Upper lobe of right lung (tissue), 1 donor: Measurements from ENCODE around the gene RGMA. TPM values are rescaled to one million over a fixed set of nuclear protein-coding genes. Genes with fewer than 3 reads are reported as not detected.
A peak's percentile ranks its signal among the peaks of the same experiment; 100 is the strongest.

Experiments
- ATAC-seq: fragments of 200-7000 bp; cut with Tn5 transposase; one replicate; pipeline ENCODE4 v1.9.1; 2020; ENCODE audit warnings: mild to moderate bottlenecking, moderate library complexity
- DNase-seq: peaks from one replicate; pipeline ENCODE4 v3.0.0-alpha.2; 2020
- H3K27ac ChIP-seq: fragments of 200-600 bp; one replicate; pipeline ENCODE4 v1.8.0; 2022
- H3K27me3 ChIP-seq: fragments of 200-600 bp; one replicate; pipeline ENCODE4 v1.8.0; 2022; ENCODE audit warnings: mild to moderate bottlenecking
- H3K36me3 ChIP-seq: fragments of 200-600 bp; one replicate; pipeline ENCODE4 v1.8.0; 2022
- H3K4me1 ChIP-seq: fragments of 200-600 bp; one replicate; pipeline ENCODE4 v1.8.0; 2022
- H3K4me3 ChIP-seq: fragments of 200-600 bp; one replicate; pipeline ENCODE4 v1.8.0; 2022; ENCODE audit warnings: mild to moderate bottlenecking
- H3K9me3 ChIP-seq: fragments of 200-600 bp; one replicate; pipeline ENCODE4 v1.8.0; 2022
- intact Hi-C: fragments of 100-400 bp; cut with DNase I; formaldehyde crosslinking; loops from one replicate; pipeline ENCODE4 v1.11.0; 2022
- total RNA-seq: library from RNA; stranded (reverse); fragmentation: NEBNext Ultra II Directional; extraction: Animal tissue kit (Norgen Biotek cat#: 25700); gene quantifications from one replicate; pipeline ENCODE4 v1.2.1, GENCODE V29; 2021
- TF ChIP-seq, protein P1 (sequence below): fragments of 200-600 bp; IDR thresholded peaks from one replicate; pipeline ENCODE4 v1.8.0; 2022; ENCODE audit warnings: antibody characterized with exemption
- donor health status: DM: no; HTN: yes; CAD: no; lungs with severe emphysema.

Gene RGMA
- total RNA-seq, 1 donor from 2014 or later = 4.1 TPM

DNA sequence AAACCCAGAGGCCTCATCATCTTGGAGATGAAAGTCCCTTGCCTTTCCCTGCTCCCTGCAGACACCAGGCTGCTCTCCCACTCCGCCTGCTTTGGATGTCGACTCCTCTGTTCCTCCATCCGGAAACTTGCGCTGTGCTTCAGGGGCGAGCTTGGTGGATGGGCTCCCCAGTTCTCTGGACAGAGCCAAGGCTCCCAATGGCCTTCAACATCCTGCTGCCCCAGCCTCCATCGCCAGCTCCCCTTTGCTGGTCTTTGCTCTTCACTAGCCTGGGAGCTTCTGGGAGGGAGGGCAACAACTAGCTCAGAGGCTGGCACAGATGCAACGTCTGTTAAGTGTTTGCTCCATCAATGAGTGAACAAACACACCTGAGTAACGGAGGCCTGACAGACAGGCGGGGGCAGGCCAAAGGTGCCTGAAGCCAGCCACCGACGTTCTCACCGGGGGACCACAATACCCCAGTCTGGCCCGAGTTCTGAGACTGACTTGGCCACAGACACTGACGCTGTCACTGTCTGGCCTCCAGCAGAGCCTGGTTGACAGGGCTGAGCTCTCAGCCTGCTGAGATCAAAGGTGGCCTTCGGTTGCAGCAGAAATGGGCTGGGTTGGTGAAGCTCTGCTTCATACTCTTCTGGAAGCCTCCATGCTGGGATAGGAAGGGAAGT, 39.0 kb downstream of the RGMA start:
- Histone ChIP-seq H3K4me1 (peaks cover 16% of the 10 kb centered on the region), H3K27me3 (no peaks in the 10 kb centered on the region), H3K27ac (no peak overlapping the region), H3K36me3 (no peaks in the 10 kb centered on the region), H3K9me3 (no peaks in the 10 kb centered on the region), H3K4me3 (no peak overlapping the region)
- intact Hi-C loops = no loop called here
- peak; percentile 57 for ATAC-seq
- TF ChIP-seq, protein P1, sequence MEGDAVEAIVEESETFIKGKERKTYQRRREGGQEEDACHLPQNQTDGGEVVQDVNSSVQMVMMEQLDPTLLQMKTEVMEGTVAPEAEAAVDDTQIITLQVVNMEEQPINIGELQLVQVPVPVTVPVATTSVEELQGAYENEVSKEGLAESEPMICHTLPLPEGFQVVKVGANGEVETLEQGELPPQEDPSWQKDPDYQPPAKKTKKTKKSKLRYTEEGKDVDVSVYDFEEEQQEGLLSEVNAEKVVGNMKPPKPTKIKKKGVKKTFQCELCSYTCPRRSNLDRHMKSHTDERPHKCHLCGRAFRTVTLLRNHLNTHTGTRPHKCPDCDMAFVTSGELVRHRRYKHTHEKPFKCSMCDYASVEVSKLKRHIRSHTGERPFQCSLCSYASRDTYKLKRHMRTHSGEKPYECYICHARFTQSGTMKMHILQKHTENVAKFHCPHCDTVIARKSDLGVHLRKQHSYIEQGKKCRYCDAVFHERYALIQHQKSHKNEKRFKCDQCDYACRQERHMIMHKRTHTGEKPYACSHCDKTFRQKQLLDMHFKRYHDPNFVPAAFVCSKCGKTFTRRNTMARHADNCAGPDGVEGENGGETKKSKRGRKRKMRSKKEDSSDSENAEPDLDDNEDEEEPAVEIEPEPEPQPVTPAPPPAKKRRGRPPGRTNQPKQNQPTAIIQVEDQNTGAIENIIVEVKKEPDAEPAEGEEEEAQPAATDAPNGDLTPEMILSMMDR = no peak
- DNase-seq = no peak

DNA sequence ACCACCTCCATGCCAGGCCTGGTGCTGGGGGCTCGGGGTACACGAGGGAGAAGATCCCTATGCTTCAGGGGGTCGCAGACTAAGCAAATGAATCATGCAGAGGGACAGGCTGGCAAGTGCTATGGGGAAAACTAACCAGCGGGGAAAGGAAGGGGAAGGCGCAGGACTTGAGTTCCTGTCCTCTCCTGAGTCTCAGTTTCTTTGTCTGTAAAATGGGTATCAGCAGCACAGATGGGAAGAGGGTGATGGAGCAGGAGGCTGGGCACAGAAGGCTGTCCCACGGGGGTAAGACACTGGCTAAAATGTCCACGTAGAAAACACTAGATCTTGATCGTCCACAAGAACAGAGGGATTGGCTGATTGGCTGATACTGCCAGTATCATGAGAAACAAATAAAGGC, 39.8 kb downstream of the RGMA start:
- intact Hi-C loops = no loop called here
- Histone ChIP-seq H3K9me3 (no peaks in the 10 kb centered on the region), H3K4me3 (no peak overlapping the region), H3K27me3 (no peaks in the 10 kb centered on the region), H3K4me1 (peaks cover 16% of the 10 kb centered on the region), H3K36me3 (no peaks in the 10 kb centered on the region), H3K27ac (no peak overlapping the region)
- DNase-seq (no peak), ATAC-seq (no peak)
- TF ChIP-seq, protein P1 = no peak

GRCh38 chr15:93048759-93049161, 40.3 kb downstream of the RGMA start:
- intact Hi-C loops = no loop called here
- TF ChIP-seq, protein P1 = no peak
- H3K9me3 ChIP-seq = no peaks in the 10 kb centered on the region
- no peaks in the 10 kb centered on the region for H3K36me3 ChIP-seq
- H3K27me3 ChIP-seq = no peaks in the 10 kb centered on the region
- H3K4me1 ChIP-seq = peaks cover 16% of the 10 kb centered on the region
- DNase-seq (peak; percentile 86), ATAC-seq (peak; percentile 34)
- H3K4me3 ChIP-seq = no peak overlapping the region
- H3K27ac ChIP-seq = no peak overlapping the region

GRCh38 chr15:93048426-93048721, 40.6 kb downstream of the RGMA start:
- Histone ChIP-seq H3K36me3 (no peaks in the 10 kb centered on the region), H3K27ac (no peak overlapping the region), H3K27me3 (no peaks in the 10 kb centered on the region), H3K4me1 (peaks cover 16% of the 10 kb centered on the region), H3K9me3 (no peaks in the 10 kb centered on the region), H3K4me3 (no peak overlapping the region)
- intact Hi-C loops = no loop called here
- ATAC-seq = no peak
- TF ChIP-seq, protein P1 = no peak
- DNase-seq = no peak

- ATAC-seq (peak; percentile 43), DNase-seq (no peak)
- H3K4me1 ChIP-seq = peaks cover 16% of the 10 kb centered on the region
- no peaks in the 10 kb centered on the region for H3K36me3 ChIP-seq
- no peak overlapping the region for H3K4me3 ChIP-seq
- H3K9me3 ChIP-seq = no peaks in the 10 kb centered on the region
- intact Hi-C loops = no loop called here
- no peak overlapping the region for H3K27ac ChIP-seq
- H3K27me3 ChIP-seq = no peaks in the 10 kb centered on the region
- TF ChIP-seq, protein P1 = no peak
Measured at GRCh38 chr15:93047621-93048425, 41.2 kb downstream of the RGMA start.
